Endothelial cell (in vitro differentiated cells): ENCODE data around the gene SVIL. TPM values are rescaled to one million over a fixed set of nuclear protein-coding genes. Genes with fewer than 3 reads are reported as not detected.
"Not testable (repeated sequence)": the region's sequence is repeated elsewhere in the genome, so short reads cannot be mapped to it uniquely, and the experiment has no call there.

Experiments
- DNase-seq: peaks from one replicate; pipeline ENCODE4 v3.0.0; 2021; ENCODE audit warnings: low spot score
- H3K27ac Mint-ChIP-seq: one replicate; pipeline ENCODE4 v1.8.0; 2021; ENCODE audit warnings: mixed read lengths, inconsistent platforms; ENCODE audit not compliant: unreplicated experiment
- H3K27me3 Mint-ChIP-seq: one replicate; pipeline ENCODE4 v1.8.0; 2021; ENCODE audit warnings: mild to moderate bottlenecking, moderate library complexity, mixed read lengths, inconsistent platforms; ENCODE audit not compliant: unreplicated experiment
- H3K36me3 Mint-ChIP-seq: one replicate; pipeline ENCODE4 v1.8.0; 2021; ENCODE audit warnings: mild to moderate bottlenecking, low read depth, mixed read lengths, inconsistent platforms; ENCODE audit not compliant: unreplicated experiment
- H3K4me1 Mint-ChIP-seq: one replicate; pipeline ENCODE4 v1.8.0; 2021; ENCODE audit warnings: mild to moderate bottlenecking, mixed read lengths, inconsistent platforms; ENCODE audit not compliant: unreplicated experiment
- H3K4me3 Mint-ChIP-seq: one replicate; pipeline ENCODE4 v1.8.0; 2021; ENCODE audit warnings: mild to moderate bottlenecking, mixed read lengths, inconsistent platforms; ENCODE audit not compliant: unreplicated experiment
- H3K9me3 Mint-ChIP-seq: one replicate; pipeline ENCODE4 v1.8.0; 2021; ENCODE audit warnings: mixed read lengths, inconsistent platforms; ENCODE audit not compliant: unreplicated experiment
- total RNA-seq: library from RNA; stranded (reverse); fragmentation: NEBNext Ultra II Directional; extraction: Animal tissue kit (Norgen Biotek cat#: 25700); gene quantifications from one replicate; pipeline ENCODE4 v1.2.1, GENCODE V29; 2021; ENCODE audit not compliant: unreplicated experiment
- TF ChIP-seq, protein P1 (sequence below): fragments of 200-600 bp; sonication (generic); IDR thresholded peaks from one replicate; pipeline ENCODE4 v1.5.0; 2021; ENCODE audit warnings: antibody characterized with exemption; ENCODE audit not compliant: unreplicated experiment

The SVIL gene
- total RNA-seq, 1 donor from 2014 or later = 125 TPM

DNA sequence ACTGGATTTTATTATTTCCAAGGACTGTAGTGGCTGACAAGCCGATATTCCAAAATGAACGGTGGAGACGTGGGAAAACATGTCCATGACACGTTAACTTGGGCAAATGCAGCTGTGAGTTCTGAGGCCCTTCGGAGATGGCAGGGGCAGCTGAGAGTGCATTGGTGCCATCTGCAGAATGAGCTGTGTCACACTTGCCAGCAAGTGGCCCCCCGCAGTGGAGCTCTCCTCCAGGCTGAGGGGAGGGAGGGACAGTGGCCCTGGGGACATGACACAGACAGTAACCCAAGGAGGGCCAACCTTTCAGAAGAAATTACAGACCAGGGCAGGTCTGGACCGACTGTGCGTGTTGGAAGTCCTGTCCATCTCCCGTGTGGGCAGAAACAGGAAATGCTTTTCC lies 139.4 kb downstream of the SVIL start:
- no peaks in the 10 kb centered on the region for H3K9me3 Mint-ChIP-seq
- peaks cover 3% of the 10 kb centered on the region for H3K4me1 Mint-ChIP-seq
- no peak overlapping the region for H3K27ac Mint-ChIP-seq
- DNase-seq = no peak
- H3K4me3 Mint-ChIP-seq = no peak overlapping the region
- TF ChIP-seq, protein P1, sequence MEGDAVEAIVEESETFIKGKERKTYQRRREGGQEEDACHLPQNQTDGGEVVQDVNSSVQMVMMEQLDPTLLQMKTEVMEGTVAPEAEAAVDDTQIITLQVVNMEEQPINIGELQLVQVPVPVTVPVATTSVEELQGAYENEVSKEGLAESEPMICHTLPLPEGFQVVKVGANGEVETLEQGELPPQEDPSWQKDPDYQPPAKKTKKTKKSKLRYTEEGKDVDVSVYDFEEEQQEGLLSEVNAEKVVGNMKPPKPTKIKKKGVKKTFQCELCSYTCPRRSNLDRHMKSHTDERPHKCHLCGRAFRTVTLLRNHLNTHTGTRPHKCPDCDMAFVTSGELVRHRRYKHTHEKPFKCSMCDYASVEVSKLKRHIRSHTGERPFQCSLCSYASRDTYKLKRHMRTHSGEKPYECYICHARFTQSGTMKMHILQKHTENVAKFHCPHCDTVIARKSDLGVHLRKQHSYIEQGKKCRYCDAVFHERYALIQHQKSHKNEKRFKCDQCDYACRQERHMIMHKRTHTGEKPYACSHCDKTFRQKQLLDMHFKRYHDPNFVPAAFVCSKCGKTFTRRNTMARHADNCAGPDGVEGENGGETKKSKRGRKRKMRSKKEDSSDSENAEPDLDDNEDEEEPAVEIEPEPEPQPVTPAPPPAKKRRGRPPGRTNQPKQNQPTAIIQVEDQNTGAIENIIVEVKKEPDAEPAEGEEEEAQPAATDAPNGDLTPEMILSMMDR = no peak
- H3K36me3 Mint-ChIP-seq = peaks cover 38% of the 10 kb centered on the region
- peaks cover 3% of the 10 kb centered on the region for H3K27me3 Mint-ChIP-seq

DNA sequence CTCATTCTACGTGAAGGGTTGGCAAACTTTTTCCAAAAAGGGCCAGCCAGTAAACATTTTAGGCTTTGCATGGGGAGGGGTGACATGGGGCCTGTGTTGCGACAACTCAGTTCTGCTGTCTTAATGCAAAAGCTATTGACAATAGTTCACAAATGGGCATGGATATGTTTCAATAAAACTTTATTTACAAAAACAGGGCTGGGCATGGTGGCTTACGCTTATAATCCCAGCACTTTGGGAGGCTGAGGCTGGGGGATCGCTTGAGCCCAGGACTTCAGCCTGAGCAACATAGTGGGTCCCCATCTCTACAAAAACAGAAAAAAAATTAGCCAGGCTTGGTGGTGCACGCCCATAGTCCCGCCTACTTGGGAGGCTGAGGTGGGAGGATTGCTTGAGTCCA lies 141.1 kb downstream of the SVIL start:
- peaks cover 40% of the 10 kb centered on the region for H3K36me3 Mint-ChIP-seq
- TF ChIP-seq, protein P1 = no peak
- H3K27ac Mint-ChIP-seq = no peak overlapping the region
- DNase-seq = no peak
- H3K9me3 Mint-ChIP-seq = no peaks in the 10 kb centered on the region
- no peak overlapping the region for H3K4me3 Mint-ChIP-seq
- H3K4me1 Mint-ChIP-seq = peaks cover 3% of the 10 kb centered on the region
- peaks cover 2% of the 10 kb centered on the region for H3K27me3 Mint-ChIP-seq

DNA sequence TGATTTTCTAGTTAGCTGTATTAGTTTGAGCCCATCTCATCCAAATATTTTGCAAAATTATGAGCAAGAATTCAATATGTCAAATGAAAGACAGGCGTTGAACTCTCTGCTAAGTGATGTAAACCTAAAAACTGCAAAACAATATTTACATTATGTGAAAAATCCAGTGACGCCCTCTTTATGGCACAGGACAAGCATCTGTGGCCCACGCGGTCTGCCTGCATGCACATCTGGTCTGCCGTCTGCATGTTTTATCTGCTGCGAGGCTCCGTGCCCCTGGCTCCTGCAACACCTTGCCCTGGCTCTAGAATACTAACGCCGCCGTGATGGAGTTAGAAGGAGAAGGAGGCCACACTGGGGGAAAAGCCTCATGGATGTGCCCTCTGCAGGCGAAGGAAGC lies 142.0 kb downstream of the SVIL start:
- H3K4me1 Mint-ChIP-seq = peaks cover 6% of the 10 kb centered on the region
- H3K36me3 Mint-ChIP-seq = peaks cover 47% of the 10 kb centered on the region
- H3K4me3 Mint-ChIP-seq = no peak overlapping the region

DNA sequence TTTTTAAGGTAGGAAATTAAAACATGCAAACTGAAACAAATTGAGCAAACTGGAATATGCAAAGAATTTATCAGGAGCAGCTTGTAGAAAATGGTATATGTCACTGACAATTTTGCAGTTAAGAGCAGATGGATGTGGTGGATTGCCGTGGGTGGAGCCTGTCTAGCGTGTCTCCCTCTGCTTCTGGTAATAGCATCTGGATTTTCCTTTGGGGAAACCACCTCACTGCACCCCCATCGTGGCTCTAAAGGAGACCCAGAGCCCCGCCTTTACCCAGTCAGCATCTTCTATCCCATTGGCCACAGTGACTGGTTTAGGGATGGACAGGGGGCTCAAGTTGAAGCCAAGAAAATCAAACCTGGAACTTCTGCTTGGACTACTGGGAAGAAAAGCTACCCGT lies 142.9 kb downstream of the SVIL start:
- H3K4me3 Mint-ChIP-seq = no peak overlapping the region
- TF ChIP-seq, protein P1 = no peak
- H3K4me1 Mint-ChIP-seq = peaks cover 7% of the 10 kb centered on the region
- no peak overlapping the region for H3K27ac Mint-ChIP-seq
- peaks cover 50% of the 10 kb centered on the region for H3K36me3 Mint-ChIP-seq
- DNase-seq = no peak
- no peaks in the 10 kb centered on the region for H3K9me3 Mint-ChIP-seq
- H3K27me3 Mint-ChIP-seq = peaks cover 2% of the 10 kb centered on the region

More for the DNA sequence above, 142.0 kb downstream of the SVIL start:
- Mint-ChIP-seq H3K9me3 (no peaks in the 10 kb centered on the region), H3K27ac (no peak overlapping the region), H3K27me3 (peaks cover 2% of the 10 kb centered on the region)
- TF ChIP-seq, protein P1 = no peak
- DNase-seq = no peak

DNA sequence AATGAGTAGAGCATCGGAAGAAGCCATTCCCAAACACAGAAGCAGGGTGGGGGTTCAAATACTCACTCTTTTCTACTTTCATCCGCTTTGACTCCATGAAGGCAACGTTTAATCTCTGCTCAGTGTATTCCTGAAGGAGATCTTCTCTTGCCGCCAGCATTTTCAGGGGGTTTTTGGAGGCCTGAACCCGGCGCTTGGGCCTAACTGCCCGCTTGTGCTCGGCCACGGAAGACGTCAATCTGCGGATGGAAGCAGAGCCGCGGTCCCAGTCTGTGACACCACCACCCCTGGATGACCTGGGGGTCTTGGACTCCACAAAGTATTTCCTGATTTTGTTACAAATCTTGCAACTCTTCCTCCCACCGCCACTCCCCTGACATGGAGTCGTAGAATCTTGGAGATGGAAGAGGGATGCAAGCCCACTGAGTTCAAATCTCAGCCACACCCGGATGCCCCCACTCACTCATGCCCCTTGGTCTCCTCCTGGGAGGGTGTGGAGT lies 143.9 kb downstream of the SVIL start:
- H3K9me3 Mint-ChIP-seq, H3K4me3 Mint-ChIP-seq, H3K27me3 Mint-ChIP-seq, H3K4me1 Mint-ChIP-seq, DNase-seq: not testable (repeated sequence)
- H3K27ac Mint-ChIP-seq = peak overlapping the region; percentile 57
- H3K36me3 Mint-ChIP-seq = peaks cover 58% of the 10 kb centered on the region

DNA sequence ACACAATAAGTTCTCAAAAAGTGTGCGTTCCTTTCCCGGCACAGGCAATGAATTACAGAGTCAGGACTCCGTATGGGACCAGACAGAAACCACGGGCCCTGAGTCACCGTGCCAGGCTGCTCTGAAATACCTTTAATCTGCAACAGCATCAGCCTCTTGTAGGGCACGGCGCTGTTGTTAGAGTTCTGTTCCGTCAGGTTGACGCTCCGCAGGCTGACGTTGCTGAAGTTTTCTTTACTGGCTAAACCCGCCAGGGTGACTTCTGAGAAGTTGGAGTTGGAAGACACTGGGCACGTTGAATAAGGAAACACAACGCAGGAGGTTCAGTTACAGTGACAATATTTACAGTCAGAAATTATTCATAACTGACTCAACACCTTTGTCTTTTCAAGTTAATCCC lies 146.3 kb downstream of the SVIL start:
- H3K27ac Mint-ChIP-seq, H3K27me3 Mint-ChIP-seq, DNase-seq, H3K9me3 Mint-ChIP-seq: not testable (repeated sequence)
- Mint-ChIP-seq H3K36me3 (peaks cover 68% of the 10 kb centered on the region), H3K4me3 (peak overlapping the region; percentile 59), H3K4me1 (peaks cover 22% of the 10 kb centered on the region)
